Activated CD4-positive, alpha-beta T cell treated with anti-CD3 and anti-CD28 coated beads for 36 hours (primary cell): ENCODE data around the gene PDGFD. TPM values are rescaled to one million over a fixed set of nuclear protein-coding genes. Genes with fewer than 3 reads are reported as not detected.

Source experiments
- ATAC-seq: fragments of 200-7000 bp; cut with Tn5 transposase; one replicate; pipeline ENCODE4 v1.10.0; 2021; ENCODE audit warnings: mild to moderate bottlenecking, moderate library complexity
- CTCF ChIA-PET: fragments of 350-600 bp; sonication (Branson Sonifier 250); formaldehyde crosslinking; loops from one replicate; lab custom pipeline; 2021; ENCODE audit warnings: antibody characterized with exemption; lab: Charles Lee
- POLR2A ChIA-PET: fragments of 350-600 bp; sonication (Branson Sonifier 250); formaldehyde crosslinking; loops from one replicate; lab custom pipeline; 2021; ENCODE audit warnings: antibody characterized with exemption, inconsistent platforms; lab: Charles Lee
- DNase-seq: peaks from one replicate; pipeline ENCODE4 v3.0.0-alpha.2; 2020
- H3K27ac Mint-ChIP-seq: one replicate; pipeline ENCODE4 v1.8.0; 2021; ENCODE audit warnings: mixed read lengths
- H3K27me3 Mint-ChIP-seq: one replicate; pipeline ENCODE4 v1.8.0; 2021; ENCODE audit warnings: mixed read lengths
- H3K36me3 Mint-ChIP-seq: one replicate; pipeline ENCODE4 v1.8.0; 2021; ENCODE audit warnings: low read depth, mixed read lengths
- H3K4me1 Mint-ChIP-seq: one replicate; pipeline ENCODE4 v1.8.0; 2021; ENCODE audit warnings: mixed read lengths
- H3K4me3 Mint-ChIP-seq: one replicate; pipeline ENCODE4 v1.8.0; 2021; ENCODE audit warnings: mild to moderate bottlenecking, moderate library complexity, mixed read lengths
- H3K9me3 Mint-ChIP-seq: one replicate; pipeline ENCODE4 v1.8.0; 2021; ENCODE audit warnings: low read depth, mixed read lengths
- intact Hi-C, 2 experiments: fragments of 100-400 bp; cut with DNase I in 1 of 2; cut with micrococcal nuclease in 1 of 2; formaldehyde crosslinking; loops; one replicate each; pipeline versions ENCODE4 v1.14.2 to v1.15.1; 2022 to 2024; cut with DNase I, micrococcal nuclease
- total RNA-seq, 2 experiments: library from RNA; stranded (reverse); gene quantifications; one replicate each; pipeline ENCODE4 v1.2.3, GENCODE V29; 2021

PDGFD gene
- total RNA-seq, 2 experiments from 2014 or later, result not detected

- POLR2A ChIA-PET, result interaction anchor here (0.7 kb wide), 1 partner anchor 605 kb away, joined by 3 read pairs; no protein-coding TSS in a partner anchor
- Mint-ChIP-seq H3K27me3 (peaks cover 3% of the 10 kb centered on the region), H3K4me3 (no peak overlapping the region), H3K36me3 (no peaks in the 10 kb centered on the region), H3K27ac (no peak overlapping the region), H3K9me3 (no peaks in the 10 kb centered on the region), H3K4me1 (no peaks in the 10 kb centered on the region)
- intact Hi-C loops, result no loop called here
- CTCF ChIA-PET, result interaction anchor here (1.2 kb wide), 1 partner anchor 27 kb away, joined by 4 read pairs; the partner anchor contains the start of gene PDGFD
- ATAC-seq, result no peak
- no peak for DNase-seq
Measured at GRCh38 chr11:104136861-104137260, 27.1 kb downstream of the PDGFD start.

- Mint-ChIP-seq H3K9me3 (no peaks in the 10 kb centered on the region), H3K27ac (no peak overlapping the region), H3K27me3 (no peaks in the 10 kb centered on the region), H3K36me3 (no peaks in the 10 kb centered on the region), H3K4me1 (no peaks in the 10 kb centered on the region), H3K4me3 (no peak overlapping the region)
- ChIA-PET POLR2A (no interaction called here), CTCF (interaction anchor here (0.5 kb wide), 1 partner anchor 72 kb away, joined by 3 read pairs; no protein-coding TSS in a partner anchor)
- ATAC-seq (no peak), DNase-seq (no peak)
- intact Hi-C loops, result no loop called here
Measured at GRCh38 chr11:104134745-104135144, 29.2 kb downstream of the PDGFD start.

GRCh38 chr11:104130161-104130560 is 33.8 kb downstream of the PDGFD start:
- Mint-ChIP-seq H3K27me3 (no peaks in the 10 kb centered on the region), H3K4me1 (no peaks in the 10 kb centered on the region), H3K27ac (no peak overlapping the region), H3K9me3 (no peaks in the 10 kb centered on the region), H3K4me3 (no peak overlapping the region), H3K36me3 (no peaks in the 10 kb centered on the region)
- intact Hi-C loops, result no loop called here
- POLR2A ChIA-PET, result no interaction called here
- no peak for DNase-seq
- CTCF ChIA-PET, result no interaction called here
- ATAC-seq, result no peak

GRCh38 chr11:104129145-104129544 is 34.8 kb downstream of the PDGFD start:
- ChIA-PET POLR2A (no interaction called here), CTCF (no interaction called here)
- Mint-ChIP-seq H3K4me3 (no peak overlapping the region), H3K4me1 (no peaks in the 10 kb centered on the region), H3K27ac (no peak overlapping the region), H3K36me3 (no peaks in the 10 kb centered on the region), H3K9me3 (no peaks in the 10 kb centered on the region), H3K27me3 (no peaks in the 10 kb centered on the region)
- DNase-seq, result no peak
- intact Hi-C loops, result no loop called here
- no peak for ATAC-seq

- intact Hi-C loops, result no loop called here
- no peaks in the 10 kb centered on the region for H3K27me3 Mint-ChIP-seq
- no peak overlapping the region for H3K27ac Mint-ChIP-seq
- no peaks in the 10 kb centered on the region for H3K9me3 Mint-ChIP-seq
- H3K4me3 Mint-ChIP-seq, result no peak overlapping the region
- ATAC-seq (no peak), DNase-seq (no peak)
- H3K36me3 Mint-ChIP-seq, result no peaks in the 10 kb centered on the region
- no peaks in the 10 kb centered on the region for H3K4me1 Mint-ChIP-seq
- CTCF ChIA-PET, result no interaction called here
- POLR2A ChIA-PET, result no interaction called here
Measured at GRCh38 chr11:104127828-104128227, 36.1 kb downstream of the PDGFD start.

- no peaks in the 10 kb centered on the region for H3K36me3 Mint-ChIP-seq
- POLR2A ChIA-PET, result no interaction called here
- intact Hi-C loops, result no loop called here
Measured at GRCh38 chr11:104126464-104126863, 37.5 kb downstream of the PDGFD start.

GRCh38 chr11:104124979-104125378 is 39.0 kb downstream of the PDGFD start:
- Mint-ChIP-seq H3K4me1 (no peaks in the 10 kb centered on the region), H3K9me3 (no peaks in the 10 kb centered on the region), H3K36me3 (no peaks in the 10 kb centered on the region), H3K4me3 (no peak overlapping the region), H3K27me3 (no peaks in the 10 kb centered on the region), H3K27ac (no peak overlapping the region)
- ATAC-seq (no peak), DNase-seq (no peak)
- intact Hi-C loops, result no loop called here
- ChIA-PET CTCF (no interaction called here), POLR2A (no interaction called here)

More at GRCh38 chr11:104126464-104126863, 37.5 kb downstream of the PDGFD start:
- ATAC-seq, result no peak
- CTCF ChIA-PET, result no interaction called here
- Mint-ChIP-seq H3K27me3 (no peaks in the 10 kb centered on the region), H3K4me1 (no peaks in the 10 kb centered on the region), H3K27ac (no peak overlapping the region), H3K4me3 (no peak overlapping the region), H3K9me3 (no peaks in the 10 kb centered on the region)
- DNase-seq, result no peak

- H3K4me1 Mint-ChIP-seq, result no peaks in the 10 kb centered on the region
- POLR2A ChIA-PET, result no interaction called here
- DNase-seq, result no peak
- H3K36me3 Mint-ChIP-seq, result no peaks in the 10 kb centered on the region
- CTCF ChIA-PET, result no interaction called here
- no peaks in the 10 kb centered on the region for H3K9me3 Mint-ChIP-seq
- no peaks in the 10 kb centered on the region for H3K27me3 Mint-ChIP-seq
- intact Hi-C loops, result no loop called here
- H3K27ac Mint-ChIP-seq, result no peak overlapping the region
- no peak for ATAC-seq
- H3K4me3 Mint-ChIP-seq, result no peak overlapping the region
Measured at GRCh38 chr11:104122836-104123235, 41.1 kb downstream of the PDGFD start.

- H3K27ac Mint-ChIP-seq, result no peak overlapping the region
- intact Hi-C loops, result no loop called here
- no peaks in the 10 kb centered on the region for H3K36me3 Mint-ChIP-seq
- DNase-seq (no peak), ATAC-seq (no peak)
- no peaks in the 10 kb centered on the region for H3K9me3 Mint-ChIP-seq
- no peak overlapping the region for H3K4me3 Mint-ChIP-seq
- CTCF ChIA-PET, result interaction anchor here (0.7 kb wide), 1 partner anchor 778 kb away, joined by 3 read pairs; no protein-coding TSS in a partner anchor
- H3K27me3 Mint-ChIP-seq, result no peaks in the 10 kb centered on the region
- POLR2A ChIA-PET, result no interaction called here
- H3K4me1 Mint-ChIP-seq, result no peaks in the 10 kb centered on the region
Measured at GRCh38 chr11:104122011-104122635, 41.8 kb downstream of the PDGFD start.

GRCh38 chr11:104120493-104121137 is 43.3 kb downstream of the PDGFD start:
- POLR2A ChIA-PET, result no interaction called here
- ATAC-seq, result peak; percentile 30

GRCh38 chr11:104118105-104118744 is 45.7 kb downstream of the PDGFD start:
- intact Hi-C loops, result no loop called here
- Mint-ChIP-seq H3K9me3 (peaks cover 7% of the 10 kb centered on the region), H3K4me1 (no peaks in the 10 kb centered on the region), H3K36me3 (no peaks in the 10 kb centered on the region), H3K27ac (no peak overlapping the region), H3K4me3 (no peak overlapping the region), H3K27me3 (peaks cover 2% of the 10 kb centered on the region)
- ATAC-seq (peak; percentile 33), DNase-seq (no peak)
- ChIA-PET POLR2A (no interaction called here), CTCF (no interaction called here)

More at GRCh38 chr11:104120493-104121137, 43.3 kb downstream of the PDGFD start:
- Mint-ChIP-seq H3K9me3 (peaks cover 7% of the 10 kb centered on the region), H3K4me1 (no peaks in the 10 kb centered on the region), H3K4me3 (no peak overlapping the region), H3K36me3 (no peaks in the 10 kb centered on the region), H3K27ac (no peak overlapping the region), H3K27me3 (peaks cover 2% of the 10 kb centered on the region)
- intact Hi-C loops, result no loop called here
- DNase-seq, result no peak
- CTCF ChIA-PET, result no interaction called here

GRCh38 chr11:104113541-104113940 is 50.4 kb downstream of the PDGFD start:
- ChIA-PET CTCF (no interaction called here), POLR2A (no interaction called here)
- no peak for DNase-seq
- Mint-ChIP-seq H3K27me3 (peaks cover 2% of the 10 kb centered on the region), H3K9me3 (peaks cover 7% of the 10 kb centered on the region), H3K27ac (no peak overlapping the region), H3K4me3 (no peak overlapping the region), H3K4me1 (no peaks in the 10 kb centered on the region), H3K36me3 (no peaks in the 10 kb centered on the region)
- ATAC-seq, result no peak
- intact Hi-C loops, result no loop called here
